ENCODE data around the gene MMAB. TPM values are rescaled to one million over a fixed set of nuclear protein-coding genes. Genes with fewer than 3 reads are reported as not detected.

MMAB gene
- total and polyA plus RNA-seq, 4 donors, result 47.1 to 101 (median 77.1) TPM

- WGBS, result 92% methylated on average over 30 of the region's 30 CpGs
- Histone ChIP-seq H3K27ac (ENCODE audit: low read depth in 1 of 2, low read length in 2 of 2) (no peak overlapping the region), H3K9ac (ENCODE audit: low read depth in 1 of 2, low read length in 2 of 2) (no peak overlapping the region), H3K4me1 (ENCODE audit: control insufficient read depth in 4 of 4, insufficient read depth in 4 of 4, low read length in 3 of 4) (peaks cover 2 to 36% (median 26%) of the 10 kb centered on the region in 4 donors), H3K36me3 (ENCODE audit: control insufficient read depth in 4 of 4, insufficient read depth in 3 of 4, low read depth in 1 of 4, low read length in 3 of 4) (peaks cover 7 to 28% (median 13%) of the 10 kb centered on the region in 4 donors), H3K9me3 (ENCODE audit: control insufficient read depth in 4 of 4, low read length in 3 of 4) (no peaks in the 10 kb centered on the region), H3K4me3 (ENCODE audit: low read depth in 1 of 3, low read length in 3 of 3) (no peak overlapping the region), H3K27me3 (ENCODE audit: control insufficient read depth in 4 of 4, insufficient read depth in 4 of 4, low read length in 3 of 4) (no peaks in the 10 kb centered on the region)
- TF ChIP-seq EGR1 (IDR thresholded peaks at IDR 0.05; ENCODE audit: low read depth in 2 of 2) (no peak), MAX (IDR thresholded peaks at IDR 0.05) (no peak), RXRA (IDR thresholded peaks at IDR 0.05) (no peak), GABPA (IDR thresholded peaks at IDR 0.05 in 1 of 2, conservative IDR thresholded peaks at IDR 0.05 in 1 of 2) (no peak), FOXA2 (IDR thresholded peaks at IDR 0.05) (no peak), NR2F2 (IDR thresholded peaks at IDR 0.05) (no peak), YY1 (IDR thresholded peaks at IDR 0.05) (no peak), TAF1 (conservative IDR thresholded peaks at IDR 0.05) (no peak), HNF4A (conservative IDR thresholded peaks at IDR 0.05) (no peak), ZBTB33 (IDR thresholded peaks at IDR 0.05) (no peak), FOXA1 (IDR thresholded peaks at IDR 0.05) (no peak), REST (IDR thresholded peaks at IDR 0.05) (no peak), RAD21 (IDR thresholded peaks at IDR 0.05) (no peak), ATF3 (IDR thresholded peaks at IDR 0.05) (no peak)
- DNase-seq (ENCODE audit: low spot score), result no peak
Measured at GRCh38 chr12:109560867-109561710, 12.2 kb downstream of the MMAB start.

- WGBS, result 95% methylated on average over 10 of the region's 10 CpGs
- no peak overlapping the region for H3K4me3 ChIP-seq (ENCODE audit: low read depth in 1 of 3, low read length in 3 of 3)
- DNase-seq (ENCODE audit: low spot score), result no peak
- no peaks in the 10 kb centered on the region for H3K27me3 ChIP-seq (ENCODE audit: control insufficient read depth in 4 of 4, insufficient read depth in 4 of 4, low read length in 3 of 4)
- H3K9me3 ChIP-seq (ENCODE audit: control insufficient read depth in 4 of 4, low read length in 3 of 4), result no peaks in the 10 kb centered on the region
- H3K4me1 ChIP-seq (ENCODE audit: control insufficient read depth in 4 of 4, insufficient read depth in 4 of 4, low read length in 3 of 4), result peaks cover 2 to 49% (median 37%) of the 10 kb centered on the region in 4 donors
- no peak overlapping the region for H3K27ac ChIP-seq (ENCODE audit: low read depth in 1 of 2, low read length in 2 of 2)
- TF ChIP-seq TAF1 (conservative IDR thresholded peaks at IDR 0.05), result no peak
- peaks cover 4 to 17% (median 6%) of the 10 kb centered on the region in 4 donors for H3K36me3 ChIP-seq (ENCODE audit: control insufficient read depth in 4 of 4, insufficient read depth in 3 of 4, low read depth in 1 of 4, low read length in 3 of 4)
- no peak overlapping the region for H3K9ac ChIP-seq (ENCODE audit: low read depth in 1 of 2, low read length in 2 of 2)
Measured at GRCh38 chr12:109559601-109560000, 13.7 kb downstream of the MMAB start.
